ENCODE results near the gene FCRL5. TPM values are rescaled to one million over a fixed set of nuclear protein-coding genes. Genes with fewer than 3 reads are reported as not detected.

FCRL5 gene
- total and polyA plus RNA-seq, 2 donors (not counting 3 experiments of a cell fraction or from before 2014, with no cell fraction given), result not detected

DNA sequence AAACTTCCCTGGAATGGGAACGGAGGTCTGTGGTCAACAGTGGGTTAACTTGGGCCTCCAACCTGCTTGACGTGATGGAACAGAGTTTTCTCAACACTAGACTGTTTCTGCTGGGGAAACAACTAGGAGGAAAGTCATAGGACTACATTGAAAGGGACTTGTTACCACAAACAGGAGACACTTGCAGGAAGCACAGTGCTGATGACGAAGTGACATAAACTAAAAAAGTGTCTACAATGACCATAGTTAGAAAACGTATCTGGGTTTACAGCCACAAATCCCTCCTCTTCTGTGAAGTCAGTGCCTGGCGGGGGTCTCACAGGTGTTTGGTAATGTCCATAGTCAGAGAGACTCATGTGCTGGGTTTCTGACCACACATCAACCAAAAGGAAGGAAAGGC, 86.3 kb downstream of the FCRL5 start:
- no peaks in the 10 kb centered on the region for H3K9me3 ChIP-seq (replicated peaks; ENCODE audit: control insufficient read depth, insufficient read depth, low read length)
- intact Hi-C loops (cut with micrococcal nuclease) (no loop called here), dilution Hi-C loops (cut with MboI; ENCODE audit: extremely low pct_ligation_motif_present, low sequenced_read_pairs) (no loop called here)
- POLR2A ChIA-PET, result no interaction called here
- FAIRE-seq (no peak), DNase-seq (ENCODE audit: low read depth, low spot score) (no peak)
- no TSS peak for BruUV-seq (replicated peaks)
- H3K4me3 ChIP-seq (replicated peaks in 1 of 3; ENCODE audit: insufficient read depth in 1 of 3, low read depth in 1 of 3, low read length in 3 of 3), result no peak overlapping the region
- H3K27me3 ChIP-seq (ENCODE audit: control insufficient read depth in 2 of 2, insufficient read depth in 2 of 2, low read length in 2 of 2), result no peaks in the 10 kb centered on the region
- H3K27ac ChIP-seq (ENCODE audit: insufficient read depth, low read depth, low read length), result no peak overlapping the region
- H3K79me2 ChIP-seq (ENCODE audit: control insufficient read depth, insufficient read depth, low read length), result no peaks in the 10 kb centered on the region
- no peak overlapping the region for H2AFZ ChIP-seq (ENCODE audit: low read depth, low read length)
- no peaks in the 10 kb centered on the region for H3K9me1 ChIP-seq (replicated peaks; ENCODE audit: control insufficient read depth, extremely low read depth, insufficient read depth, low read length)
- TF ChIP-seq EZH2 (IDR thresholded peaks at IDR 0.05; ENCODE audit: borderline replicate concordance, low read depth, low read length, severe bottlenecking) (no peak), GATA2 (IDR thresholded peaks at IDR 0.05; ENCODE audit: insufficient read depth, insufficient read length, low read depth, low read length) (no peak), POLR2A (IDR thresholded peaks at IDR 0.05; ENCODE audit: low read depth, low read length) (no peak), POLR2AphosphoS5 (IDR thresholded peaks at IDR 0.05; ENCODE audit: insufficient read depth, low read depth, low read length) (no peak), MYC (IDR thresholded peaks at IDR 0.05; ENCODE audit: low read depth, low read length) (no peak), FOS (IDR thresholded peaks at IDR 0.05; ENCODE audit: borderline replicate concordance, insufficient read depth, low read length) (no peak)
- TF ChIP-seq, protein P1, sequence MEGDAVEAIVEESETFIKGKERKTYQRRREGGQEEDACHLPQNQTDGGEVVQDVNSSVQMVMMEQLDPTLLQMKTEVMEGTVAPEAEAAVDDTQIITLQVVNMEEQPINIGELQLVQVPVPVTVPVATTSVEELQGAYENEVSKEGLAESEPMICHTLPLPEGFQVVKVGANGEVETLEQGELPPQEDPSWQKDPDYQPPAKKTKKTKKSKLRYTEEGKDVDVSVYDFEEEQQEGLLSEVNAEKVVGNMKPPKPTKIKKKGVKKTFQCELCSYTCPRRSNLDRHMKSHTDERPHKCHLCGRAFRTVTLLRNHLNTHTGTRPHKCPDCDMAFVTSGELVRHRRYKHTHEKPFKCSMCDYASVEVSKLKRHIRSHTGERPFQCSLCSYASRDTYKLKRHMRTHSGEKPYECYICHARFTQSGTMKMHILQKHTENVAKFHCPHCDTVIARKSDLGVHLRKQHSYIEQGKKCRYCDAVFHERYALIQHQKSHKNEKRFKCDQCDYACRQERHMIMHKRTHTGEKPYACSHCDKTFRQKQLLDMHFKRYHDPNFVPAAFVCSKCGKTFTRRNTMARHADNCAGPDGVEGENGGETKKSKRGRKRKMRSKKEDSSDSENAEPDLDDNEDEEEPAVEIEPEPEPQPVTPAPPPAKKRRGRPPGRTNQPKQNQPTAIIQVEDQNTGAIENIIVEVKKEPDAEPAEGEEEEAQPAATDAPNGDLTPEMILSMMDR (IDR thresholded peaks at IDR 0.05; ENCODE audit: extremely low read depth in 1 of 2, insufficient read depth in 1 of 2, low read depth in 1 of 2, low read length in 2 of 2), result no peak
- TF ChIP-seq, protein P2, sequence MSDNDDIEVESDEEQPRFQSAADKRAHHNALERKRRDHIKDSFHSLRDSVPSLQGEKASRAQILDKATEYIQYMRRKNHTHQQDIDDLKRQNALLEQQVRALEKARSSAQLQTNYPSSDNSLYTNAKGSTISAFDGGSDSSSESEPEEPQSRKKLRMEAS (IDR thresholded peaks at IDR 0.05; ENCODE audit: insufficient read depth, insufficient read length), result no peak
- CTCF ChIA-PET, result no interaction called here
- no peak overlapping the region for H3K9ac ChIP-seq (replicated peaks; ENCODE audit: extremely low read depth, insufficient read depth, low read length)
- no peak overlapping the region for H3K4me2 ChIP-seq (ENCODE audit: insufficient read depth, low read length)
- no peaks in the 10 kb centered on the region for H4K20me1 ChIP-seq (replicated peaks; ENCODE audit: control insufficient read depth, extremely low read depth, insufficient read depth, low read length)
- no peaks in the 10 kb centered on the region for H3K4me1 ChIP-seq (ENCODE audit: control insufficient read depth, extremely low read depth, insufficient read depth, low read length)
- H3K36me3 ChIP-seq (ENCODE audit: control insufficient read depth in 2 of 2, extremely low read depth in 1 of 2, insufficient read depth in 2 of 2, low read length in 2 of 2), result no peaks in the 10 kb centered on the region

Other genes starting within 250 kb of the FCRL5 start
- not detected in 2 replicates for gene FCRL4, start 45.6 kb upstream of the FCRL5 start, total RNA-seq
- gene FCRL4, start 45.6 kb upstream of the FCRL5 start, polyA plus RNA-seq, result not detected in 2 replicates
- gene FCRL3, start 148.3 kb upstream of the FCRL5 start, total RNA-seq, result not detected in 2 replicates
- gene FCRL3, start 148.3 kb upstream of the FCRL5 start, polyA plus RNA-seq, result not detected in 2 replicates
- gene FCRL2, start 224.6 kb upstream of the FCRL5 start, total RNA-seq, result not detected in 2 replicates
- not detected in 2 replicates for gene FCRL2, start 224.6 kb upstream of the FCRL5 start, polyA plus RNA-seq